HL-60/S4 (cell line): ENCODE results near the gene GMIP.

ENCODE experiments used
- in situ Hi-C: fragments of 300-500 bp; cut with MboI; formaldehyde crosslinking; loops from 2 replicates; pipeline ENCODE4 v1.14.3; 2022; ENCODE audit warnings: low sequenced_read_pairs

The GMIP gene

GRCh38 chr19:19661141-19661674, 17.8 kb upstream of the GMIP start:
- in situ Hi-C loops: no loop called here

GRCh38 chr19:19659646-19660245, 16.3 kb upstream of the GMIP start:
- in situ Hi-C loops: no loop called here

- in situ Hi-C loops: no loop called here
Observed at GRCh38 chr19:19657397-19657783, 13.9 kb upstream of the GMIP start.

GRCh38 chr19:19656451-19657396, 13.3 kb upstream of the GMIP start:
- in situ Hi-C loops: no loop called here

GRCh38 chr19:19655641-19656343, 12.3 kb upstream of the GMIP start:
- in situ Hi-C loops: no loop called here

GRCh38 chr19:19655051-19655594, 11.7 kb upstream of the GMIP start:
- in situ Hi-C loops: no loop called here

GRCh38 chr19:19654441-19654840, 11.0 kb upstream of the GMIP start:
- in situ Hi-C loops: no loop called here

GRCh38 chr19:19653597-19654147, 10.2 kb upstream of the GMIP start:
- in situ Hi-C loops: no loop called here

GRCh38 chr19:19652482-19653295, 9.2 kb upstream of the GMIP start:
- in situ Hi-C loops: no loop called here

- in situ Hi-C loops: no loop called here
Observed at GRCh38 chr19:19651076-19651475, 7.6 kb upstream of the GMIP start.

- in situ Hi-C loops: no loop called here
Observed at GRCh38 chr19:19650331-19650730, 6.9 kb upstream of the GMIP start.

GRCh38 chr19:19649580-19649995, 6.1 kb upstream of the GMIP start:
- in situ Hi-C loops: loop anchor here (10.0 to 25.0 kb wide), 2 partner anchors 125 to 287 kb away; partner anchors contain the start of gene YJEFN3

GRCh38 chr19:19649155-19649554, 5.7 kb upstream of the GMIP start:
- in situ Hi-C loops: loop anchor here (10.0 to 25.0 kb wide), 2 partner anchors 124 to 287 kb away; partner anchors contain the start of gene YJEFN3

- in situ Hi-C loops: loop anchor here (10.0 to 25.0 kb wide), 2 partner anchors 122 to 285 kb away; partner anchors contain the start of gene YJEFN3
Observed at GRCh38 chr19:19647037-19647835, 3.8 kb upstream of the GMIP start.

GRCh38 chr19:19645233-19645870, 1.9 kb upstream of the GMIP start:
- in situ Hi-C loops: loop anchor here (10.0 to 25.0 kb wide), 2 partner anchors 121 to 283 kb away; partner anchors contain the start of gene YJEFN3

GRCh38 chr19:19644054-19644388, 564 bp upstream of the GMIP start:
- in situ Hi-C loops: loop anchor here (10.0 to 25.0 kb wide), 2 partner anchors 119 to 282 kb away; partner anchors contain the start of gene YJEFN3

GRCh38 chr19:19642506-19643157, 825 bp downstream of the GMIP start:
- in situ Hi-C loops: loop anchor here (10.0 to 25.0 kb wide), 2 partner anchors 118 to 280 kb away; partner anchors contain the start of gene YJEFN3
